HepG2 (cell line): ENCODE data around the gene PACSIN1. TPM values are rescaled to one million over a fixed set of nuclear protein-coding genes. Genes with fewer than 3 reads are reported as not detected.

ENCODE experiments used
- ATAC-seq: fragments of 200-7000 bp; cut with Tn5 transposase; 3 replicates; pipeline ENCODE4 v1.9.1; 2020; ENCODE audit warnings: mild to moderate bottlenecking, moderate library complexity
- BruUV-seq: library from RNA; stranded (reverse); fragments of 400-500 nt; replicated peaks from 2 replicates; lab custom pipeline; 2021; lab: Mats Ljungman, UMichigan
- CTCF ChIA-PET: fragments of 300-600 bp; formaldehyde crosslinking; extraction: SDS; loops from one replicate; lab custom pipeline; 2021; ENCODE audit warnings: low total read pairs, inconsistent platforms, low intra/inter-chr PET ratio; lab: Yijun Ruan, JAX
- POLR2A ChIA-PET: fragments of 350-600 bp; sonication (Branson Sonifier 250); formaldehyde crosslinking; loops from one replicate; lab custom pipeline; 2020; ENCODE audit warnings: antibody characterized with exemption, inconsistent platforms; lab: Yijun Ruan, JAX
- DNase-seq: peaks from one replicate; pipeline ENCODE4 v3.0.0-alpha.2; 2015; ENCODE audit warnings: low spot score
- FAIRE-seq: peaks from 3 replicates; lab custom pipeline; 2011; peaks lifted over from hg19 to GRCh38; lab: Jason Lieb, UNC
- H2AFZ ChIP-seq: one replicate; pipeline ENCODE4 v1.6.1; 2011; ENCODE audit warnings: low read length, inconsistent platforms
- H3K27ac ChIP-seq: fragments of 300-600 bp; 3 replicates; pipeline ENCODE4 v1.8.0; 2011; ENCODE audit warnings: mixed run types, mild to moderate bottlenecking, mixed read lengths, low read length, inconsistent platforms; ENCODE audit not compliant: insufficient read depth; ENCODE audit errors: extremely low read length
- H3K27me3 ChIP-seq, 2 experiments: fragments of 200-600 bp in 1 of 2; 2 replicates in 1 of 2; 3 replicates in 1 of 2; pipeline versions ENCODE4 v1.6.0 to v1.8.0; 2011; ENCODE audit warnings: low read length in 2 of 2, mild to moderate bottlenecking in 2 of 2, moderate library complexity in 2 of 2, inconsistent platforms in 1 of 2; ENCODE audit not compliant: insufficient read depth in 2 of 2, control insufficient read depth in 1 of 2
- H3K36me3 ChIP-seq, 2 experiments: fragments of 200-600 bp in 1 of 2; replicated peaks in 1 of 2; 2 replicates in 1 of 2; 3 replicates in 1 of 2; pipeline versions ENCODE4 v1.5.1 to v1.8.0; 2011; ENCODE audit warnings: low read length in 2 of 2, inconsistent platforms in 1 of 2; ENCODE audit not compliant: insufficient read depth in 2 of 2, control insufficient read depth in 1 of 2
- H3K4me1 ChIP-seq: 2 replicates; pipeline ENCODE4 v1.5.1; 2012; ENCODE audit warnings: low read length, inconsistent platforms; ENCODE audit not compliant: insufficient read depth
- H3K4me2 ChIP-seq: 2 replicates; pipeline ENCODE4 v1.6.0; 2011; ENCODE audit warnings: low read depth, low read length, inconsistent platforms
- H3K4me3 ChIP-seq, 3 experiments: fragments of 200-600 bp in 1 of 3; sonication (generic), shearing (Covaris generic) in 1 of 3; replicated peaks in 1 of 3; 2 replicates each; pipeline ENCODE4 v1.5.1; 2011 to 2016; ENCODE audit warnings: low read length in 3 of 3, inconsistent platforms in 2 of 3, low read depth in 2 of 3, mild to moderate bottlenecking in 2 of 3, control low read depth in 1 of 3, mixed read lengths in 1 of 3; ENCODE audit not compliant: insufficient read depth in 1 of 3
- H3K79me2 ChIP-seq: one replicate; pipeline ENCODE4 v1.6.1; 2011; ENCODE audit warnings: low read length, inconsistent platforms; ENCODE audit not compliant: insufficient read depth
- H3K9ac ChIP-seq: 2 replicates; pipeline ENCODE4 v1.6.0; 2011; ENCODE audit warnings: mild to moderate bottlenecking, low read depth, low read length, inconsistent platforms; ENCODE audit not compliant: insufficient read depth
- H3K9me3 ChIP-seq: 2 replicates; pipeline ENCODE4 v1.5.1; 2012; ENCODE audit warnings: mild to moderate bottlenecking, low read length
- H4K20me1 ChIP-seq: 2 replicates; pipeline ENCODE4 v1.6.0; 2011; ENCODE audit warnings: inconsistent platforms, mild to moderate bottlenecking, low read length, moderate library complexity; ENCODE audit not compliant: insufficient read depth
- ARNT2 ChIP-seq: sonication (generic); formaldehyde crosslinking; IDR thresholded peaks from 2 replicates; pipeline ENCODE4 v1.8.0; 2022; ENCODE audit warnings: mild to moderate bottlenecking, low read depth, missing genetic modification reagents, moderate library complexity
- CEBPB ChIP-seq: IDR thresholded peaks from 2 replicates; pipeline ENCODE4 v1.6.1; 2011; ENCODE audit warnings: low read depth, low read length, improper control_type of control experiment, borderline replicate concordance
- DDIT3 ChIP-seq: sonication (generic); formaldehyde crosslinking; IDR thresholded peaks from 2 replicates; pipeline ENCODE4 v1.4.0; 2020; ENCODE audit warnings: mild to moderate bottlenecking, missing genetic modification reagents
- FLYWCH1 ChIP-seq: sonication (generic); formaldehyde crosslinking; IDR thresholded peaks from 2 replicates; pipeline ENCODE4 v1.8.1; 2023; ENCODE audit warnings: mild to moderate bottlenecking, missing genetic modification reagents
- FOXM1 ChIP-seq: sonication (generic); formaldehyde crosslinking; IDR thresholded peaks from 2 replicates; pipeline ENCODE4 v1.5.0; 2020; ENCODE audit warnings: missing genetic modification reagents
- HIVEP1 ChIP-seq: sonication (generic); formaldehyde crosslinking; IDR thresholded peaks from 2 replicates; pipeline ENCODE4 v1.4.0; 2020; ENCODE audit warnings: mild to moderate bottlenecking, missing genetic modification reagents
- MTA1 ChIP-seq: sonication (generic); formaldehyde crosslinking; IDR thresholded peaks from 2 replicates; pipeline ENCODE4 v1.4.0; 2020; ENCODE audit warnings: missing genetic modification reagents, mild to moderate bottlenecking, borderline replicate concordance
- SAFB2 ChIP-seq: sonication (generic); formaldehyde crosslinking; IDR thresholded peaks from 2 replicates; pipeline ENCODE4 v1.5.1; 2020; ENCODE audit warnings: missing genetic modification reagents, low read depth, mild to moderate bottlenecking, borderline replicate concordance
- ZNF296 ChIP-seq: sonication (generic); formaldehyde crosslinking; conservative IDR thresholded peaks from 2 replicates; pipeline ENCODE4 v1.5.0; 2020; ENCODE audit warnings: mild to moderate bottlenecking, missing genetic modification reagents
- ZNF343 ChIP-seq: sonication (generic); formaldehyde crosslinking; IDR thresholded peaks from 2 replicates; pipeline ENCODE4 v1.4.0; 2020; ENCODE audit warnings: mild to moderate bottlenecking, missing genetic modification reagents
- ZNF382 ChIP-seq: sonication (generic); formaldehyde crosslinking; IDR thresholded peaks from 2 replicates; pipeline ENCODE4 v1.5.0; 2020; ENCODE audit warnings: missing genetic modification reagents, mild to moderate bottlenecking, borderline replicate concordance
- ZNF44 ChIP-seq: sonication (generic); formaldehyde crosslinking; IDR thresholded peaks from 2 replicates; pipeline ENCODE4 v1.5.1; 2020; ENCODE audit warnings: mild to moderate bottlenecking, missing genetic modification reagents
- ZNF580 ChIP-seq: IDR thresholded peaks from 2 replicates; pipeline ENCODE4 v1.6.1; 2016; ENCODE audit warnings: low read depth, borderline replicate concordance
- ZNF597 ChIP-seq: sonication (generic); formaldehyde crosslinking; IDR thresholded peaks from 2 replicates; pipeline ENCODE4 v1.5.0; 2020; ENCODE audit warnings: missing genetic modification reagents
- WGBS: methylation state at CpG from one replicate; pipeline ENCODE4 v1.1.6; 2017; ENCODE audit warnings: low lambda C conversion rate; 5-methylcytosine and 5-hydroxymethylcytosine counted together
- in situ Hi-C: cut with HindIII; loops from 2 replicates; pipeline ENCODE4 v1.10.0; 2017; ENCODE audit warnings: low pct_unique_long_range_greater_than_20kb; ENCODE audit not compliant: extremely low pct_ligation_motif_present
- intact Hi-C: fragments of 100-400 bp; cut with micrococcal nuclease; formaldehyde crosslinking; loops from one replicate; pipeline ENCODE4 v1.10.0; 2022; ENCODE audit not compliant: unreplicated experiment
- polyA plus RNA-seq, 8 experiments: library from polyadenylated mRNA; depleted of rRNA in 3 of 8; stranded (reverse) in 7 of 8; unstranded in 1 of 8; fragments of >200 nt; fragmentation: Illumina TruSeq in 4 of 8; extraction: Trizol in 4 of 8; gene quantifications; 2 replicates each; pipeline versions ENCODE4 v1.2.1 to v1.2.3, GENCODE V29; 2011 to 2016; ENCODE audit warnings: low read depth in 4 of 8, missing spikeins in 1 of 8, mixed read lengths in 1 of 8; ENCODE audit not compliant: insufficient read depth in 1 of 8
- total RNA-seq, 5 experiments: library from RNA; depleted of rRNA; stranded (reverse); fragments of >200 nt; fragmentation: Illumina TruSeq; extraction: Trizol; gene quantifications; 2 replicates each; pipeline ENCODE4 v1.2.3, GENCODE V29; 2016; ENCODE audit warnings: low read depth in 1 of 5
- TF ChIP-seq, protein P1 (sequence below): sonication (generic); formaldehyde crosslinking; IDR thresholded peaks from 2 replicates; pipeline ENCODE4 v1.4.0; 2020; ENCODE audit warnings: mild to moderate bottlenecking, missing genetic modification reagents

Gene PACSIN1
- total and polyA plus RNA-seq, 2 of the 13 experiments (the other 11 are each of a cell fraction or from before 2014, with no cell fraction given): not detected

GRCh38 chr6:34489207-34489805, 23.4 kb downstream of the PACSIN1 start:
- intact Hi-C loops: no loop called here
- in situ Hi-C loops: no loop called here

GRCh38 chr6:34490390-34491090, 24.7 kb downstream of the PACSIN1 start:
- no peaks in the 10 kb centered on the region for H3K36me3 ChIP-seq
- H2AFZ ChIP-seq: no peak overlapping the region
- POLR2A ChIA-PET: no interaction called here
- peaks cover 1 to 45% of the 10 kb centered on the region in 2 experiments; a peak in 3 of 5 replicates for H3K27me3 ChIP-seq
- no peak for FAIRE-seq
- no peak overlapping the region for H3K9ac ChIP-seq
- intact Hi-C loops: no loop called here
- H4K20me1 ChIP-seq: no peaks in the 10 kb centered on the region
- no peak overlapping the region; a peak in 1 of 6 replicates for H3K4me3 ChIP-seq
- no peaks in the 10 kb centered on the region for H3K79me2 ChIP-seq
- CTCF ChIA-PET: no interaction called here
- WGBS: 40% methylated on average over 20 of the region's 20 CpGs
- H3K27ac ChIP-seq: no peak overlapping the region
- no peak for DNase-seq
- in situ Hi-C loops: no loop called here
- BruUV-seq: no TSS peak
- H3K4me2 ChIP-seq: peak overlapping the region; percentile 41; the same call in 1 of the 2 replicates
- no peaks in the 10 kb centered on the region for H3K9me3 ChIP-seq
- peaks cover 9% of the 10 kb centered on the region; the same call in 1 of the 2 replicates for H3K4me1 ChIP-seq
- peak; percentile 66 for ATAC-seq
- 0 out of 2 replicates have a peak, but pooled peaks have one; percentile 4 for TF ChIP-seq HIVEP1 (CRISPR knock-in tag)
- TF ChIP-seq MTA1 (CRISPR knock-in tag): 0 out of 2 replicates have a peak, but pooled peaks have one; percentile 18
- no peak for TF ChIP-seq ZNF343 (CRISPR knock-in tag)
- TF ChIP-seq ZNF44 (CRISPR knock-in tag): no peak
- TF ChIP-seq FLYWCH1 (CRISPR knock-in tag): no peak
- TF ChIP-seq ZNF580 (CRISPR knock-in tag): no peak
- no peak for TF ChIP-seq SAFB2 (CRISPR knock-in tag)
- TF ChIP-seq ZNF382 (CRISPR knock-in tag): no peak
- TF ChIP-seq, protein P1, sequence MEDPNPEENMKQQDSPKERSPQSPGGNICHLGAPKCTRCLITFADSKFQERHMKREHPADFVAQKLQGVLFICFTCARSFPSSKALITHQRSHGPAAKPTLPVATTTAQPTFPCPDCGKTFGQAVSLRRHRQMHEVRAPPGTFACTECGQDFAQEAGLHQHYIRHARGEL: no peak
- no peak for TF ChIP-seq DDIT3
- TF ChIP-seq ARNT2 (CRISPR knock-in tag): no peak
- TF ChIP-seq FOXM1 (CRISPR knock-in tag): no peak

More at GRCh38 chr6:34489207-34489805, 23.4 kb downstream of the PACSIN1 start:
- H2AFZ ChIP-seq: no peak overlapping the region
- H4K20me1 ChIP-seq: no peaks in the 10 kb centered on the region
- FAIRE-seq (no peak), ATAC-seq (no peak), DNase-seq (no peak)
- H3K27ac ChIP-seq: no peak overlapping the region
- ChIA-PET POLR2A (no interaction called here), CTCF (no interaction called here)
- H3K4me2 ChIP-seq: no peak overlapping the region
- H3K9me3 ChIP-seq: no peaks in the 10 kb centered on the region
- no peaks in the 10 kb centered on the region for H3K36me3 ChIP-seq
- H3K9ac ChIP-seq: no peak overlapping the region
- TF ChIP-seq ZNF597 (CRISPR knock-in tag): no peak
- TF ChIP-seq ZNF296 (CRISPR knock-in tag): no peak
- TF ChIP-seq CEBPB: peak; percentile 63
- BruUV-seq: no TSS peak
- H3K27me3 ChIP-seq: peaks cover 1 to 52% of the 10 kb centered on the region in 2 experiments; a peak in 3 of 5 replicates
- 38% methylated on average over 9 of the region's 9 CpGs for WGBS
- H3K4me3 ChIP-seq: no peak overlapping the region
- H3K79me2 ChIP-seq: no peaks in the 10 kb centered on the region
- peaks cover 9% of the 10 kb centered on the region; the same call in 1 of the 2 replicates for H3K4me1 ChIP-seq
